Thoracic aorta (tissue), 2 donors: Measurements from ENCODE around the gene NRP2. TPM values are rescaled to one million over a fixed set of nuclear protein-coding genes. Genes with fewer than 3 reads are reported as not detected.

Source experiments
- ATAC-seq: fragments of 150-250 bp; one replicate; pipeline ENCODE4 v1.8.0; 2017; ENCODE audit warnings: low read depth; ENCODE audit not compliant: insufficient number of reproducible peaks, low FRiP score
- DNase-seq: peaks from one replicate; pipeline ENCODE4 v3.0.0-alpha.2; 2020; ENCODE audit warnings: low spot score
- H3K27ac ChIP-seq, 2 donors: fragments of 200-600 bp; sonication (generic); 1 replicate in 1 of 2; 2 replicates in 1 of 2; pipeline ENCODE4 v1.5.1; 2016; ENCODE audit warnings: mild to moderate bottlenecking in 2 of 2, moderate library complexity in 2 of 2
- H3K27me3 ChIP-seq: fragments of 200-600 bp; sonication (generic); replicated peaks from 2 replicates; pipeline ENCODE4 v1.6.0; 2016; ENCODE audit warnings: mild to moderate bottlenecking; ENCODE audit not compliant: insufficient read depth
- H3K36me3 ChIP-seq: fragments of 200-600 bp; sonication (generic); one replicate; pipeline ENCODE4 v1.5.1; 2016
- H3K4me1 ChIP-seq, 2 donors: fragments of 200-600 bp; sonication (generic); 1 replicate in 1 of 2; 2 replicates in 1 of 2; pipeline versions ENCODE4 v1.5.1 to v1.6.0; 2016; ENCODE audit warnings: low read depth in 2 of 2, mild to moderate bottlenecking in 1 of 2; ENCODE audit not compliant: control insufficient read depth in 1 of 2
- H3K4me3 ChIP-seq: fragments of 200-600 bp; sonication (generic); 2 replicates; pipeline ENCODE4 v1.5.1; 2016; ENCODE audit warnings: mild to moderate bottlenecking
- H3K9me3 ChIP-seq: fragments of 200-600 bp; sonication (generic); 2 replicates; pipeline ENCODE4 v1.5.1; 2016
- total RNA-seq, 2 donors: library from RNA; depleted of rRNA; stranded (reverse); fragments of >200 nt; gene quantifications; one replicate each; pipeline versions ENCODE4 v1.1.0 to v1.2.3, GENCODE V29; 2016
- TF ChIP-seq, protein P1 (sequence below): fragments of 200-600 bp; sonication (generic); IDR thresholded peaks from one replicate; pipeline ENCODE4 v1.5.1; 2019; ENCODE audit warnings: antibody characterized with exemption

The NRP2 gene
- total RNA-seq, 2 donors from 2014 or later, result 73.5 to 75.1 TPM

GRCh38 chr2:205767617-205768016 is 85.3 kb downstream of the NRP2 start:
- DNase-seq, result no peak
- Histone ChIP-seq H3K4me1 (peaks cover 4 to 41% of the 10 kb centered on the region in 2 donors), H3K36me3 (no peaks in the 10 kb centered on the region), H3K27ac (no peak overlapping the region), H3K9me3 (no peaks in the 10 kb centered on the region), H3K4me3 (no peak overlapping the region), H3K27me3 (no peaks in the 10 kb centered on the region)
- TF ChIP-seq, protein P1, sequence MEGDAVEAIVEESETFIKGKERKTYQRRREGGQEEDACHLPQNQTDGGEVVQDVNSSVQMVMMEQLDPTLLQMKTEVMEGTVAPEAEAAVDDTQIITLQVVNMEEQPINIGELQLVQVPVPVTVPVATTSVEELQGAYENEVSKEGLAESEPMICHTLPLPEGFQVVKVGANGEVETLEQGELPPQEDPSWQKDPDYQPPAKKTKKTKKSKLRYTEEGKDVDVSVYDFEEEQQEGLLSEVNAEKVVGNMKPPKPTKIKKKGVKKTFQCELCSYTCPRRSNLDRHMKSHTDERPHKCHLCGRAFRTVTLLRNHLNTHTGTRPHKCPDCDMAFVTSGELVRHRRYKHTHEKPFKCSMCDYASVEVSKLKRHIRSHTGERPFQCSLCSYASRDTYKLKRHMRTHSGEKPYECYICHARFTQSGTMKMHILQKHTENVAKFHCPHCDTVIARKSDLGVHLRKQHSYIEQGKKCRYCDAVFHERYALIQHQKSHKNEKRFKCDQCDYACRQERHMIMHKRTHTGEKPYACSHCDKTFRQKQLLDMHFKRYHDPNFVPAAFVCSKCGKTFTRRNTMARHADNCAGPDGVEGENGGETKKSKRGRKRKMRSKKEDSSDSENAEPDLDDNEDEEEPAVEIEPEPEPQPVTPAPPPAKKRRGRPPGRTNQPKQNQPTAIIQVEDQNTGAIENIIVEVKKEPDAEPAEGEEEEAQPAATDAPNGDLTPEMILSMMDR, result no peak
- ATAC-seq, result no peak

- Histone ChIP-seq H3K4me1 (peaks cover 4 to 37% of the 10 kb centered on the region in 2 donors), H3K4me3 (no peak overlapping the region), H3K36me3 (no peaks in the 10 kb centered on the region), H3K27me3 (no peaks in the 10 kb centered on the region), H3K27ac (no peak overlapping the region), H3K9me3 (no peaks in the 10 kb centered on the region)
- TF ChIP-seq, protein P1, result no peak
- DNase-seq, result no peak
- no peak for ATAC-seq
These were observed 86.0 kb downstream of the NRP2 start for GRCh38 chr2:205768341-205768740.

DNA sequence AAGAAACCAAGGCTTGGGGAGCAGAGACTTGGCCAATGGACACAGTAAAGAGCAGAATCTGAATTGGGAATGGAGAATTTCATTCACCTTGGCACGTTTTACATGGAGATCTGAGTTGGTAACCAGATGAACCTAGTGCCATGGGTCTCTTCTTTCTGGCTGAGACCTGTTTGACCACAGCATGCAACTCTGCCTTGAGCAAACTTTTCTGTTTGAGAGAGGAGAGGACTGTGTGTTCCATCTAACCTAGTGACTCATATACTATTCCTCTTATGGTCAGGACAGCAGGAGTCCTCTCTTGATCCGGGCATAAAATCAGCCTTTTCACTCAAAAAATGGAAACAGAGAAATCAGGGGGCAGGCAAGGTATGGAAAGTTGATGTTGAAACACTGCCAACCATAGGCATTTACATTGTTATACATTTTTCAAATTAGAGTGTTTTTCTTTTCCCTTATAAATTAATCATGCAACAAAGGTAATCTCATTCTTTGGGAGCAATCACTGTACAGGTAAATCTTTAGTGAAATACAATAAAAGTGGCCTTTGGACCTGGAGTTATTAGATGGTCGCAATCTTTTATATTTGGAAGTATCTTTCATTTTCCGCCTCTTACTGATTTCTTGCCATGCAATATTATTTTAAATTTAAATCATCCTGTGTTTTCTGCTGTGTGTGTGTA is 86.7 kb downstream of the NRP2 start:
- Histone ChIP-seq H3K4me1 (peaks cover 4 to 31% of the 10 kb centered on the region in 2 donors), H3K27ac (no peak overlapping the region), H3K9me3 (no peaks in the 10 kb centered on the region), H3K27me3 (no peaks in the 10 kb centered on the region), H3K36me3 (no peaks in the 10 kb centered on the region), H3K4me3 (no peak overlapping the region)
- ATAC-seq (no peak), DNase-seq (no peak)
- TF ChIP-seq, protein P1, result no peak

DNA sequence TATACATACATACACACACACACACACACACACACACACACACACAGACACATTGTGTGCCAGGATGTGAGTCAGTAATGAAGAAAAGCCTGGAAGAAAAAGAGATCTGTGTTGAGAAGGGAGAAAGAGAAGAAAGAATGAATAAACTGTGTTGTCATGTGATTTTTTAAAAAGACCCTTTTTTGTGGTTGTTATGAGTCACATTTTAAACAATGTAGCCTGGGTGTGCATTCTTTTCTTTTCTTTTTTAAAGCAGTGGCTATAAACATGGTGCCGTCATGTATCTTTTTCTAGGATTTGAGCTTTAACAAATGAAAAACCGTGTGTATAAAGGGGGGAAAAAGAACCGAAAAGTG is 87.2 kb downstream of the NRP2 start:
- ATAC-seq, result no peak
- Histone ChIP-seq H3K27me3 (no peaks in the 10 kb centered on the region), H3K4me1 (peaks cover 4 to 26% of the 10 kb centered on the region in 2 donors), H3K27ac (no peak overlapping the region), H3K9me3 (no peaks in the 10 kb centered on the region), H3K4me3 (no peak overlapping the region), H3K36me3 (no peaks in the 10 kb centered on the region)
- TF ChIP-seq, protein P1, result no peak
- DNase-seq, result no peak

GRCh38 chr2:205769879-205770278 is 87.6 kb downstream of the NRP2 start:
- H3K27me3 ChIP-seq, result no peaks in the 10 kb centered on the region
- peaks cover 4 to 24% of the 10 kb centered on the region in 2 donors for H3K4me1 ChIP-seq
- H3K27ac ChIP-seq, result no peak overlapping the region
- no peaks in the 10 kb centered on the region for H3K9me3 ChIP-seq
- DNase-seq (no peak), ATAC-seq (no peak)
- H3K36me3 ChIP-seq, result no peaks in the 10 kb centered on the region
- TF ChIP-seq, protein P1, result no peak
- H3K4me3 ChIP-seq, result no peak overlapping the region
